ENCODE results near the gene DSCAML1. TPM values are rescaled to one million over a fixed set of nuclear protein-coding genes. Genes with fewer than 3 reads are reported as not detected.

DSCAML1 gene
- total RNA-seq, 1 experiment from 2014 or later = not detected

DNA sequence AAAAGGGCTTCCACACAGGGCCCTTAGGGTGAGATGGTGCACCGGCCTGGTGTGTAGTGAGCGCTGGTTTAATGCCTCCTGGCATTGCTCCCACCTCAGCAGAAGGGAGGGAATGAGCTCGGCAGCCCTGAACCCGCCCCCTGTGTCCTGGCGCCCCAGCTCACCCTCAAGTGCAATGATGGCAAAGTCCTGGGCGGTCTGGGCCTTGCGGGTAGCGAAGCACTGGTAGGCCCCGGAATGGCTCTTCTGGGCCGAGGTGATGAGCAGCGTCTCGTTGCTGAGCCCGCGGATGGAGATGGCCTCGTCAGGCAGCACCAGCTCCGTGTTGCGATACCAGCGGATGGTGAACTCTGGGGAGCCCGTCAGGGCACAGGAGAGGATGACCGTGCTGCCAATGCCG, 276.1 kb downstream of the DSCAML1 start:
- no peak for DNase-seq (ENCODE audit: low read depth)

GRCh38 chr11:117520201-117520600, 276.8 kb downstream of the DSCAML1 start:
- no peak for DNase-seq (ENCODE audit: low read depth)

DNA sequence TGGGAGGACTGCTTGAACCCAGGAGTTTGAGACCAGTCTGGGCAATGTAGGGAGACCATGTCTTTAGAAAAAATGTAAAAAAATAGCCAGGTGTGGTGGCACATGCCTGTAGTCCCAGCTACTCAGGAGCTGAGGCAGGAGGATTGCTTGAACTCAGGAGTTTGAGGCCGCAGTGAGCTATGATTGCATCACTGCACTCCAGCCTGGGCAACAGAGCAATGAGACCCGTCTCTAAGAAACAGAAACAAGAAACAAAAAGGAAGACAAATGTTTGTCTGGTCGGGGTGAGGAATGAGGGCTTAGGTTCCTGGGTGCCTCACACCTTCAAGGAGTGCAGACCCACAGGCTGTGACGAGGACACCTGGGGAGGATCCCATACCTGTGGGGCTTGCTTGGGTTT, 277.4 kb downstream of the DSCAML1 start:
- no peak for DNase-seq (ENCODE audit: low read depth)

DNA sequence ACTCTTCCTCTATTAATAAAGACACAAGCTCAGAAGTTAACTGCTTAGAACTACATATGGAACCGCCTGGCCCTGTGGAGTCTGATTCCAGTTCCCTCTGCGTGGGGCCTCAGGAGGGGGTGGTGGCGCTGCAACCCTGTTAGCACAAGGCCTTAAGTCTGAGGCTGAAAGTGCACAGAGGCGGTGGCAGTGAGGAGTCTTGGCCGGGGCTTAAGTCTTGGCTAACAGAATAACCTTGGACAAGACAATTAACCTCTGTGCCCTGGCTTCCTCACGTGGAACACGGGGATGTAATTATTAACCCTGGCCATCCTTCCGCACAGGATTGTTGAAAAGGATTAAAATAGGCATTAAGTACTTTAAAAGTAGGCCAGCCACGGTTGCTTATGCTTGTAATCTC, 277.8 kb downstream of the DSCAML1 start:
- no peak for DNase-seq (ENCODE audit: low read depth)

GRCh38 chr11:117518455-117518854, 278.6 kb downstream of the DSCAML1 start:
- no peak for DNase-seq (ENCODE audit: low read depth)

- no peak for DNase-seq (ENCODE audit: low read depth)
Observed at GRCh38 chr11:117517097-117517496, 279.9 kb downstream of the DSCAML1 start.

- DNase-seq (ENCODE audit: low read depth) = no peak
Observed at GRCh38 chr11:117515892-117516787, 280.9 kb downstream of the DSCAML1 start.

DNA sequence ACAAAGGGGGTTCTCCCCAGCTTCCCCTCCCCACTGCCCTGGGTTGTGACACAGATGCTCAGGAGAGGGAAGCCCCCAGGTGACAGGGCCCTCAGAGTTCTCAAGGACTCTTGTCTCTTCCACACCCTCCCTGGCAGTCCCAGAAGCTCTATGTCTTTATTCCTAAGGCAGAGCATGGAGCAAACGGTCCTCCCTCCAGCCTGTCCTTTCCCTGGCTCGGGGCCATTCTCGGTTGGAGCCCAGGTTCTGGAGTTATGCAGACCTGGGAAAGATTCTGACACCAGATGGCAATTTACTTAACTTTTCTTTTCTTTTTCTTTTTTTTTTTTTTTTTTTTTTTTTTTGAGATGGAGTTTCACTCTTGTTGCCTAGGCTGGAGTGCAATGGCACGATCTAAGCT, 282.8 kb downstream of the DSCAML1 start:
- DNase-seq (ENCODE audit: low read depth) = no peak

GRCh38 chr11:117513666-117514065, 283.4 kb downstream of the DSCAML1 start:
- DNase-seq (ENCODE audit: low read depth) = no peak

DNA sequence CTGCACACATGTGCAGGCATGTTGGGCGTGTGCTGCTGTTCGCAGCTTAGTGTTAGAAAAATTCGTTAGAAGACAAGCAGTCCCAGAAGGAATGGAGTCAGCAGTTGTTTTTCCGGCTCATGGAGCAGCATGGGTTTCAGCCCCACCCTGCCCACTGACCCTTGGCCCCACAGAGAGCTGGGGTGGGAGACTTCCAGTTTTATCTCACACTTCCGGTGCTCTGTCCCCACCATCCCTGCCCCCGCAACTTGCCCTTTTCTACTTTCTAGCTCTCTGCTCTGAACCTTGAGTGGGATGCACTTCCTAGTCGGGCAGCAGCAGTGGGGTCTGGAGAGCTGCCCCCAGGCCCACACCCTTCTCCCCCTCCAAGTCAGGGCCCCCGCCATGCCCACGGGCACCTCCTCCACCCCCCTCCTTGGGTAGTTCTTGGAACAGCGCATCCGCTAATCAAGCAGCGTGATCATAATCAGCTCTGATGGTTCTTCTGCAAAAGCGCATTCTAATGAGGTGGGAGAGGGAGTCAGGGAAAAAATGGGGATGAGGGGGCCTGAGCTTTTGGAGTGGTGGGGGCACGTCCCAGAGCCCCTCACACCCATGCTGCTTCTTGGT, 285.0 kb downstream of the DSCAML1 start:
- no peak for DNase-seq (ENCODE audit: low read depth)

GRCh38 chr11:117511483-117511930, 285.5 kb downstream of the DSCAML1 start:
- no peak for DNase-seq (ENCODE audit: low read depth)

- DNase-seq (ENCODE audit: low read depth) = no peak
Observed at GRCh38 chr11:117510646-117511045, 286.4 kb downstream of the DSCAML1 start.

DNA sequence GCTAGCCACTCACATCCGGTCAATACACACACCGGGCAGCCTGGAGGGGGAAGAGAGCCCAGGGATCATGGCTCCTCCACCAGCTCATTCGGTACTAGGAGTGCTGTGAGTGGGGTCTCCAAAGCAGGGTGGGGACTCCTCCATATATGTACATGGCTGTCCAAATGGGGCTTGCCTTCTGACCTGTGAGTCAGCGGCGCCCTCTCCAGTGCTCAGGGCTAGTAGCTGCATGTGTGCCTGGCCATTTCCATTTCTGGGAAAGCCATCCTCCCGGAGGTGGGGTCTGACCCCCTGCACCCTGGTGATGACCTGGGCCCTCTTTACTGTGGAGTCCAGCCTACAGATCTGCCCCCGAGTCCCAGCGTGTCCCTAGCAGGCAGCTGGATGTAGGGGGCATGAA, 287.5 kb downstream of the DSCAML1 start:
- DNase-seq (ENCODE audit: low read depth) = no peak

GRCh38 chr11:117506971-117507370, 290.0 kb downstream of the DSCAML1 start:
- DNase-seq (ENCODE audit: low read depth) = no peak

DNA sequence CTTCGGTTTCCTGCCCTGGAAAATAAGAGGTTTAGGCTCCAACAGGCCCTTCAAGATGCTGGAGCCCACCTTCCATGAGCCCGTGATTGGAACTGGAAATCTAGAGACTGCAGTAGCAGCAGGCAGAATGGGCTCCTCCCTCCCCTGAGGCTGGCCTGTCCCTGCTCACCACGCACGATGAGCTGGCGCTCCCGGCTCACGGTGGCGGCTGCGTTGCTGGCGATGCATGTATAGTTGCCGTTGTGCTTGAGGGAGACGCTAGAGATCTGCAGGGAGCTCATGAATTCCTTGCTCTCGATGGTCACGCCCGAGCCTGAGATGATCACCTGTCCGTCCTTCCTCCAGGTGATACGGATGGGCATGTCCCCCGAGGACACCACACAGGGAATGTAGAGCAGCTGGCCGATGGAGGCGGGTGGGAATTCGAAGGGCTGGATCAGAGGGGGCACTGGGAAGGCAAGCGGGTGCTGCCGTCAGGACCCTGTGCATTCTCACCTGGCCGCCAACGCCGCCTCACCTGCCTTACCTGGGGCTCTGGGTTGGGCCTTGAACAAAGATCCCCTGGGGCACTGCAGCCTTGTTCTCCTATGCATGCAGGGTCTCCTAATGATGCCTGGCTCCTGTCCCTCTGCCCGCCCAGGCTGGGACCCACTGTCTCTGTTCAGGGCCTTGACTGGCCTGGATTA, 291.6 kb downstream of the DSCAML1 start:
- DNase-seq (ENCODE audit: low read depth) = peak; percentile 37

GRCh38 chr11:117502779-117503100, 294.3 kb downstream of the DSCAML1 start:
- no peak for DNase-seq (ENCODE audit: low read depth)

- no peak for DNase-seq (ENCODE audit: low read depth)
Observed at GRCh38 chr11:117502015-117502778, 294.8 kb downstream of the DSCAML1 start.

DNA sequence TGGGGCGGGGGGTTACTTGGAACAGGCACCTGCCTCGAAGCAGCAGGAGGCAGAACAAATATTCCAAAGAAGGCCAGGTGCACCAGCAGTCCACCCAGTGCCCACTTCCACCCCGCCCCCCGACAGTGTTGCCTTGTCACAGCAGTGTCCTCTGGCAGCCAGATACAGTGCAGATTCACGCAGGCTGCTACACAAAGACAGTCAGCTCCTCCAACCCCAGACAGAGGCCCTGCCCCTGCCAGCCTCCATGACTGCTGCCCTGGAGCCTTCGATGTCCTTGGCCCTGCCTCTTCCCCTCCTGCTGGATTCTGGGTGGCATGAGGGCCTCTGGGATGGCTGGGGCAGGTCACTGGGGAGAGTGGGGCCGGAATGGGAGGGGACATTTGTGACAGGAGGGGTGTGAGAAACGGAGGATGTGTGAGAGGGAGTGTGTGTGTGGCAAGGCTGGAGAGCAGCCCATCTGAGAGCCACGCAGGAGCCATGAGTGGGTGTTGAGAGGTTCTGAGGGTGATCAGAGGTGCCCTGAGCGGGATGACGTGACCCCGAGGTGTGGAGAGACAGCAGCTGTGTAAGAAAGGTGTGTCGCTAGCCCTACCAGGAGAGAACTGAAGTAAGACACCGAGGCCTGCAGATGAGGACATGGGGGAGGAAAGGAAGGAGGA, 295.6 kb downstream of the DSCAML1 start:
- no peak for DNase-seq (ENCODE audit: low read depth)

DNA sequence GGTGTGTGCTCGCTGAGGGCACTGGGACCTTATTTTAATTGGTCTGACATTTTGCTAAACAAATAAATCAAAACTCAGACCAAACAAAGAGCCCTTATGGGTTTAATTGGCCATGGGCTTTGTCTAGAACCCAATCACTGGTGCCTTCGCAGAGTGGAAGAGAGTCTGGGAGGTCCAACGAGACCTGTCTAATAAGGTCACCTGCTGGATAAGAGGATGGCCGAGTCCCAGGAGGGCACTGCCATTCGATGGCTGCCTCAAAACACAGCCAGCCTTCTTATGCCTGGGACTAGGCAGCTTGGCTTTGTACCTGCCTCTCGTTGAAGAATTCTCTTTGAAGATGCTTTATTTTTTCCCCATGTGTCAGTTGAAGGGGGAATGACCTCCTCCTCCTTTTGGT, 298.2 kb downstream of the DSCAML1 start:
- DNase-seq (ENCODE audit: low read depth) = no peak

GRCh38 chr11:117497206-117497951, 299.6 kb downstream of the DSCAML1 start:
- no peak for DNase-seq (ENCODE audit: low read depth)

DNA sequence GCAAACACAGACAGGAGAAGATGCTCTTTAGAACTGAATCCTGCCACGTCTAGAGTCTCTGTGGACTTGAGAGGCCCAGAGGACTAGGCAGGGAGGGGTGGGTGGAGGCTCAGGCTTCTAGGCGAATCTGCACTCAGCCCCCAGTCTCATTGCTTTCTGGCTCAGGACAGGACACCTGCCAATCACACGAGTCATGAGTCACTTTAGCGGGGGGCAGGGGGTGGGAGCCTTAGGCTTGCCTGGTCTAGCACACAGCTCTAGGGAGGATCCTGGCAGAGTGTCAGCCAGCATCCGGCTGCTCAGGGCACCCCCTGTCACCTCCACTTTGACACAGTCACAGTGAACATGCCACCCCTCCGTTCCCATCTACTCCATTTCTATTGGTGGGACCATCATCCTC, 301.7 kb downstream of the DSCAML1 start:
- no peak for DNase-seq (ENCODE audit: low read depth)
